GM23338 (cell line): Measurements from ENCODE around the gene CDH4. TPM values are rescaled to one million over a fixed set of nuclear protein-coding genes. Genes with fewer than 3 reads are reported as not detected.

ENCODE experiments used
- ATAC-seq: fragments of 200-7000 bp; cut with Tn5 transposase; 3 replicates; pipeline ENCODE4 v1.9.1; 2020
- DNase-seq: peaks from one replicate; pipeline ENCODE4 v3.0.0-alpha.2; 2015; ENCODE audit warnings: low spot score
- H2AFZ ChIP-seq: fragments of 200-600 bp; sonication (generic); 2 replicates; pipeline ENCODE4 v1.8.0; 2016; ENCODE audit warnings: antibody characterized with exemption, mild to moderate bottlenecking, moderate library complexity
- H3F3A ChIP-seq: fragments of 200-600 bp; sonication (generic); replicated peaks from 2 replicates; pipeline ENCODE4 v1.8.0; 2017; ENCODE audit warnings: antibody characterized with exemption, mixed run types, low read depth
- H3K27ac ChIP-seq: fragments of 200-600 bp; sonication (generic); 2 replicates; pipeline ENCODE4 v1.6.1; 2016; ENCODE audit warnings: low read depth
- H3K27me3 ChIP-seq: fragments of 200-600 bp; sonication (generic); 2 replicates; pipeline ENCODE4 v1.8.0; 2016; ENCODE audit warnings: mild to moderate bottlenecking, mixed run types, moderate library complexity; ENCODE audit not compliant: insufficient read depth
- H3K36me3 ChIP-seq: fragments of 200-600 bp; sonication (generic); 2 replicates; pipeline ENCODE4 v1.8.0; 2016; ENCODE audit warnings: mild to moderate bottlenecking; ENCODE audit not compliant: insufficient read depth
- H3K4me1 ChIP-seq: fragments of 200-600 bp; sonication (generic); 2 replicates; pipeline ENCODE4 v1.8.0; 2016; ENCODE audit warnings: mild to moderate bottlenecking, moderate library complexity; ENCODE audit not compliant: insufficient read depth
- H3K4me2 ChIP-seq: fragments of 200-600 bp; sonication (generic); 2 replicates; pipeline ENCODE4 v1.7.1; 2017; ENCODE audit warnings: mixed run types
- H3K4me3 ChIP-seq: fragments of 200-600 bp; sonication (generic); 2 replicates; pipeline ENCODE4 v1.6.1; 2016; ENCODE audit warnings: mixed run types
- H3K79me2 ChIP-seq: fragments of 200-600 bp; sonication (generic); replicated peaks from 2 replicates; pipeline ENCODE4 v1.8.0; 2017; ENCODE audit warnings: mild to moderate bottlenecking; ENCODE audit not compliant: insufficient read depth
- H3K9me2 ChIP-seq: fragments of 200-600 bp; sonication (generic); 2 replicates; pipeline ENCODE4 v1.8.0; 2017; ENCODE audit not compliant: insufficient read depth
- H4K20me1 ChIP-seq: fragments of 200-600 bp; sonication (generic); replicated peaks from 2 replicates; pipeline ENCODE4 v1.8.0; 2017; ENCODE audit warnings: mild to moderate bottlenecking; ENCODE audit not compliant: insufficient read depth
- H3K27ac Mint-ChIP-seq: 2 replicates; pipeline ENCODE4 v1.8.0; 2020; ENCODE audit warnings: inconsistent platforms, mild to moderate bottlenecking, moderate library complexity, mixed read lengths
- H3K27me3 Mint-ChIP-seq: 3 replicates; pipeline ENCODE4 v1.8.0; 2022; ENCODE audit warnings: low read depth, mild to moderate bottlenecking, moderate library complexity, mixed read lengths, inconsistent platforms; ENCODE audit not compliant: insufficient read depth, poor library complexity
- H3K36me3 Mint-ChIP-seq: 3 replicates; pipeline ENCODE4 v1.8.0; 2021; ENCODE audit warnings: low read depth, mild to moderate bottlenecking, inconsistent platforms, moderate library complexity, mixed read lengths
- H3K4me1 Mint-ChIP-seq: 3 replicates; pipeline ENCODE4 v1.8.0; 2020; ENCODE audit warnings: mild to moderate bottlenecking, inconsistent platforms, mixed read lengths
- H3K4me3 Mint-ChIP-seq: 3 replicates; pipeline ENCODE4 v1.8.0; 2021; ENCODE audit warnings: moderate library complexity, mild to moderate bottlenecking, inconsistent platforms, mixed read lengths
- H3K9me3 Mint-ChIP-seq: 3 replicates; pipeline ENCODE4 v1.8.0; 2020; ENCODE audit warnings: moderate library complexity, mild to moderate bottlenecking, inconsistent platforms, mixed read lengths
- CREB1 ChIP-seq: fragments of 250-450 bp; sonication (Bioruptor Pico); IDR thresholded peaks from 2 replicates; pipeline ENCODE4 v1.5.0; 2020; ENCODE audit warnings: low read depth, mild to moderate bottlenecking, moderate library complexity
- CTCF ChIP-seq, 2 experiments: fragments of 200-600 bp in 1 of 2; sonication (generic) in 1 of 2; conservative IDR thresholded peaks; 2 replicates each; pipeline versions ENCODE4 v1.5.1 to v1.6.1; 2016 to 2017; ENCODE audit warnings: antibody characterized with exemption in 2 of 2, low read depth in 2 of 2, mild to moderate bottlenecking in 2 of 2, moderate library complexity in 1 of 2
- ETS1 ChIP-seq: IDR thresholded peaks from 2 replicates; pipeline ENCODE4 v1.6.1; 2016; ENCODE audit warnings: antibody characterized with exemption
- EZH2 ChIP-seq: fragments of 200-600 bp; sonication (generic); IDR thresholded peaks from one replicate; pipeline ENCODE4 v1.8.0; 2017; ENCODE audit warnings: antibody characterized with exemption, mild to moderate bottlenecking, low read depth; ENCODE audit not compliant: unreplicated experiment
- EZH2phosphoT487 ChIP-seq: fragments of 200-600 bp; sonication (generic); IDR thresholded peaks from one replicate; pipeline ENCODE4 v1.8.1; 2018; ENCODE audit warnings: antibody characterized with exemption; ENCODE audit not compliant: unreplicated experiment
- JUNB ChIP-seq: IDR thresholded peaks from one replicate; pipeline ENCODE4 v1.6.1; 2016; ENCODE audit warnings: antibody characterized with exemption; ENCODE audit not compliant: unreplicated experiment
- POLR2AphosphoS5 ChIP-seq: IDR thresholded peaks from 2 replicates; pipeline ENCODE4 v1.6.1; 2016; ENCODE audit warnings: antibody characterized with exemption, low read depth
- ZNF114 ChIP-seq: fragments of 250-450 bp; sonication (Bioruptor Pico); IDR thresholded peaks from 2 replicates; pipeline ENCODE4 v1.5.0; 2020; ENCODE audit warnings: mild to moderate bottlenecking, moderate library complexity
- ZNF331 ChIP-seq: fragments of 250-450 bp; sonication (Bioruptor Pico); IDR thresholded peaks from 2 replicates; pipeline ENCODE4 v1.5.0; 2020; ENCODE audit warnings: low read depth, mild to moderate bottlenecking, moderate library complexity
- polyA plus RNA-seq: library from polyadenylated mRNA; unstranded; fragments of >200 nt; fragmentation: Nextera tagmentation; extraction: Ambion mirVana; gene quantifications from 2 replicates; pipeline ENCODE4 v1.2.1, GENCODE V29; 2016
- total RNA-seq: library from RNA; depleted of rRNA; stranded (reverse); fragments of >200 nt; shearing (Covaris generic); gene quantifications from 2 replicates; pipeline ENCODE4 v1.2.3, GENCODE V29; 2014
- TF ChIP-seq, protein P1 (sequence below): fragments of 250-450 bp; sonication (Bioruptor Pico); IDR thresholded peaks from 2 replicates; pipeline ENCODE4 v1.5.0; 2020; ENCODE audit warnings: mild to moderate bottlenecking, moderate library complexity

The CDH4 gene
- total and polyA plus RNA-seq, 2 experiments from 2014 or later, result 1.2 to 4.2 TPM

DNA sequence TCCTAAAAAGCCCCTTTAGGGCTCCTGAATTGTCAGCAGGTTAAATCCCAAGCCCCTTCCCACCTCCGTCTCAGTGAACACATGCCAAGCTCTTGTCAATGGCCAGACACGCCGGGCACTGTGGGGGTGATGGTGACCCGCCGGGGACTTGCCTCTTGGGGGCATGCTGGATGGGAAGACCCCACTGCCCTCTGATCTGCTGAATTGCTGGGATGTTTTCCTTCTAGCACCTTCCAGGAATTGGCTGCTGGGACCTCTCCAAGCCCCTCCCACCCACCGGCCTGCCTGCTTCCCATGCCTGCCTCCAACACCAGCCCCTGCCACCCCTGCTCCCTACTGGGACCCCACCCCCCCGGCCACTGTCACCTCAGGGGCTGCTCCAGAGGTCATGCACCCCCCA is 345.9 kb downstream of the CDH4 start:
- Histone ChIP-seq H3F3A (no peaks in the 10 kb centered on the region), H3K27ac (no peak overlapping the region), H3K4me1 (0 out of 2 replicates have a peak, but pooled peaks cover 4% of the 10 kb centered on the region), H3K36me3 (no peaks in the 10 kb centered on the region), H4K20me1 (no peaks in the 10 kb centered on the region), H3K79me2 (no peaks in the 10 kb centered on the region), H3K9me2 (no peaks in the 10 kb centered on the region), H3K4me2 (no peak overlapping the region), H2AFZ (no peak overlapping the region), H3K4me3 (no peak overlapping the region), H3K27me3 (no peaks in the 10 kb centered on the region)
- TF ChIP-seq EZH2phosphoT487, result no peak
- Mint-ChIP-seq H3K4me1 (no peaks in the 10 kb centered on the region), H3K27me3 (peaks cover 13% of the 10 kb centered on the region), H3K4me3 (no peak overlapping the region), H3K36me3 (peaks cover 19% of the 10 kb centered on the region), H3K9me3 (peaks cover 29% of the 10 kb centered on the region), H3K27ac (no peak overlapping the region)
- DNase-seq, result no peak
- no peak for ATAC-seq

DNA sequence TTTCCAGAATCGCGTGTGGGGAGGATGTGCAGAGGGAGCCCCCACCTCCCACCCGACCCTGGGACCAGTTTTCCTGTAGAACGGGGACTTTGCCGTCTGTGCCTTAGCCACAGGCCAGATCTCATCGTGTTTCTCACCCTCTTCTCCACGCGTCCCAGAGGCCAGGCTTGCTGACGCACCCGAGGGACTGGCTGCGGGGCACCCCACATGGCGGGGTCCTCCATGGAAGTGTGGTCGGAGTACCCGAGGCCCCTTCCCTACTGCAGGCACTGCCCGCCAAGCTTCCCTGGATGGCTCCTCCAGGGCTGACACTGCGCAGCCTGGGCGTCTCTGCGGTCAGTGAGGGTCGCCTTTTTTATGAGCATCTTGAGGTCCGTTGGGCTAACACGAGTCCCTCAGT is 346.5 kb downstream of the CDH4 start:
- no peaks in the 10 kb centered on the region for H3K4me1 Mint-ChIP-seq
- H3K36me3 ChIP-seq, result no peaks in the 10 kb centered on the region
- peaks cover 16% of the 10 kb centered on the region for H3K27me3 Mint-ChIP-seq
- H3K27ac Mint-ChIP-seq, result no peak overlapping the region
- no peaks in the 10 kb centered on the region for H3F3A ChIP-seq
- H3K4me3 Mint-ChIP-seq, result no peak overlapping the region
- H3K4me1 ChIP-seq, result 0 out of 2 replicates have a peak, but pooled peaks cover 4% of the 10 kb centered on the region
- H3K9me3 Mint-ChIP-seq, result peaks cover 28% of the 10 kb centered on the region
- DNase-seq, result no peak
- no peak overlapping the region for H3K4me2 ChIP-seq
- no peak overlapping the region for H2AFZ ChIP-seq
- no peak overlapping the region for H3K4me3 ChIP-seq
- ATAC-seq, result peak; percentile 47
- H3K27me3 ChIP-seq, result no peaks in the 10 kb centered on the region
- peaks cover 17% of the 10 kb centered on the region for H3K36me3 Mint-ChIP-seq
- H3K27ac ChIP-seq, result no peak overlapping the region
- H3K9me2 ChIP-seq, result no peaks in the 10 kb centered on the region
- H4K20me1 ChIP-seq, result no peaks in the 10 kb centered on the region
- no peaks in the 10 kb centered on the region for H3K79me2 ChIP-seq
- no peak for TF ChIP-seq CTCF (conservative IDR thresholded peaks at IDR 0.05; ENCODE audit: low read depth in 2 of 2)
- TF ChIP-seq ZNF331, result no peak
- TF ChIP-seq ZNF114 (CRISPR knock-in tag), result no peak
- TF ChIP-seq JUNB, result no peak
- no peak for TF ChIP-seq EZH2
- TF ChIP-seq ETS1, result no peak
- TF ChIP-seq, protein P1, sequence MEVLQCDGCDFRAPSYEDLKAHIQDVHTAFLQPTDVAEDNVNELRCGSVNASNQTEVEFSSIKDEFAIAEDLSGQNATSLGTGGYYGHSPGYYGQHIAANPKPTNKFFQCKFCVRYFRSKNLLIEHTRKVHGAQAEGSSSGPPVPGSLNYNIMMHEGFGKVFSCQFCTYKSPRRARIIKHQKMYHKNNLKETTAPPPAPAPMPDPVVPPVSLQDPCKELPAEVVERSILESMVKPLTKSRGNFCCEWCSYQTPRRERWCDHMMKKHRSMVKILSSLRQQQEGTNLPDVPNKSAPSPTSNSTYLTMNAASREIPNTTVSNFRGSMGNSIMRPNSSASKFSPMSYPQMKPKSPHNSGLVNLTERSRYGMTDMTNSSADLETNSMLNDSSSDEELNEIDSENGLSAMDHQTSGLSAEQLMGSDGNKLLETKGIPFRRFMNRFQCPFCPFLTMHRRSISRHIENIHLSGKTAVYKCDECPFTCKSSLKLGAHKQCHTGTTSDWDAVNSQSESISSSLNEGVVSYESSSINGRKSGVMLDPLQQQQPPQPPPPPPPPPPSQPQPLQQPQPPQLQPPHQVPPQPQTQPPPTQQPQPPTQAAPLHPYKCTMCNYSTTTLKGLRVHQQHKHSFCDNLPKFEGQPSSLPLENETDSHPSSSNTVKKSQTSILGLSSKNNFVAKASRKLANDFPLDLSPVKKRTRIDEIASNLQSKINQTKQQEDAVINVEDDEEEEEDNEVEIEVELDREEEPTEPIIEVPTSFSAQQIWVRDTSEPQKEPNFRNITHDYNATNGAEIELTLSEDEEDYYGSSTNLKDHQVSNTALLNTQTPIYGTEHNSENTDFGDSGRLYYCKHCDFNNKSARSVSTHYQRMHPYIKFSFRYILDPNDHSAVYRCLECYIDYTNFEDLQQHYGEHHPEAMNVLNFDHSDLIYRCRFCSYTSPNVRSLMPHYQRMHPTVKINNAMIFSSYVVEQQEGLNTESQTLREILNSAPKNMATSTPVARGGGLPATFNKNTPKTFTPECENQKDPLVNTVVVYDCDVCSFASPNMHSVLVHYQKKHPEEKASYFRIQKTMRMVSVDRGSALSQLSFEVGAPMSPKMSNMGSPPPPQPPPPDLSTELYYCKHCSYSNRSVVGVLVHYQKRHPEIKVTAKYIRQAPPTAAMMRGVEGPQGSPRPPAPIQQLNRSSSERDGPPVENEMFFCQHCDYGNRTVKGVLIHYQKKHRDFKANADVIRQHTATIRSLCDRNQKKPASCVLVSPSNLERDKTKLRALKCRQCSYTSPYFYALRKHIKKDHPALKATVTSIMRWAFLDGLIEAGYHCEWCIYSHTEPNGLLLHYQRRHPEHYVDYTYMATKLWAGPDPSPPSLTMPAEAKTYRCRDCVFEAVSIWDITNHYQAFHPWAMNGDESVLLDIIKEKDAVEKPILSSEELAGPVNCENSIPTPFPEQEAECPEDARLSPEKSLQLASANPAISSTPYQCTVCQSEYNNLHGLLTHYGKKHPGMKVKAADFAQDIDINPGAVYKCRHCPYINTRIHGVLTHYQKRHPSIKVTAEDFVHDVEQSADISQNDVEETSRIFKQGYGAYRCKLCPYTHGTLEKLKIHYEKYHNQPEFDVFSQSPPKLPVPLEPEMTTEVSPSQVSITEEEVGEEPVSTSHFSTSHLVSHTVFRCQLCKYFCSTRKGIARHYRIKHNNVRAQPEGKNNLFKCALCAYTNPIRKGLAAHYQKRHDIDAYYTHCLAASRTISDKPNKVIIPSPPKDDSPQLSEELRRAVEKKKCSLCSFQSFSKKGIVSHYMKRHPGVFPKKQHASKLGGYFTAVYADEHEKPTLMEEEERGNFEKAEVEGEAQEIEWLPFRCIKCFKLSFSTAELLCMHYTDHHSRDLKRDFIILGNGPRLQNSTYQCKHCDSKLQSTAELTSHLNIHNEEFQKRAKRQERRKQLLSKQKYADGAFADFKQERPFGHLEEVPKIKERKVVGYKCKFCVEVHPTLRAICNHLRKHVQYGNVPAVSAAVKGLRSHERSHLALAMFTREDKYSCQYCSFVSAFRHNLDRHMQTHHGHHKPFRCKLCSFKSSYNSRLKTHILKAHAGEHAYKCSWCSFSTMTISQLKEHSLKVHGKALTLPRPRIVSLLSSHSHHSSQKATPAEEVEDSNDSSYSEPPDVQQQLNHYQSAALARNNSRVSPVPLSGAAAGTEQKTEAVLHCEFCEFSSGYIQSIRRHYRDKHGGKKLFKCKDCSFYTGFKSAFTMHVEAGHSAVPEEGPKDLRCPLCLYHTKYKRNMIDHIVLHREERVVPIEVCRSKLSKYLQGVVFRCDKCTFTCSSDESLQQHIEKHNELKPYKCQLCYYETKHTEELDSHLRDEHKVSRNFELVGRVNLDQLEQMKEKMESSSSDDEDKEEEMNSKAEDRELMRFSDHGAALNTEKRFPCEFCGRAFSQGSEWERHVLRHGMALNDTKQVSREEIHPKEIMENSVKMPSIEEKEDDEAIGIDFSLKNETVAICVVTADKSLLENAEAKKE (CRISPR knock-in tag), result no peak
- TF ChIP-seq CREB1, result no peak
- TF ChIP-seq EZH2phosphoT487, result no peak
- TF ChIP-seq POLR2AphosphoS5, result no peak
